ENCODE measurements around the gene NXT1. TPM values are rescaled to one million over a fixed set of nuclear protein-coding genes. Genes with fewer than 3 reads are reported as not detected.

Gene NXT1
- total and polyA plus RNA-seq, 10 of the 15 experiments (the other 5 are each of a cell fraction or from before 2014, with no cell fraction given) = 10.2 to 66.7 (median 44.0) TPM

DNA sequence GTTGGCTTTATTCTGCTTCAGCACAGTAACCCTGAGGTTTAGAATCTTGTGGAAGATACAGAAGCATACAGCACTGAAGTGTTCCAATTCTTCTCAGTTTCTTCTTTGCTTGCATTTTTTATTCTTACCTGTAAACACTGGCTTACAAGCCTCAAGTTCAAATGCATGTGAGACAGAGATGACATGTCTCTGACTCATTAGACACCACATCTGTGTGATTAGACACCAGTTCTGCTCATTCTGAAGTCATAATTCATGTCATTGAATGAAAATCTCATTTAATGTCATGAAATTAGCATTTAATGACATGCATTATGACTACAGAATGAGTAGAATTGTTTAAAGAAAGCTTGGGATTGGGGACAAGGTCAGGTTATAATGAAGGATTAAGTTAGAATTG is 17.2 kb downstream of the NXT1 start (continued):
- no peak for TF ChIP-seq ZNF622 (IDR thresholded peaks at IDR 0.05)

DNA sequence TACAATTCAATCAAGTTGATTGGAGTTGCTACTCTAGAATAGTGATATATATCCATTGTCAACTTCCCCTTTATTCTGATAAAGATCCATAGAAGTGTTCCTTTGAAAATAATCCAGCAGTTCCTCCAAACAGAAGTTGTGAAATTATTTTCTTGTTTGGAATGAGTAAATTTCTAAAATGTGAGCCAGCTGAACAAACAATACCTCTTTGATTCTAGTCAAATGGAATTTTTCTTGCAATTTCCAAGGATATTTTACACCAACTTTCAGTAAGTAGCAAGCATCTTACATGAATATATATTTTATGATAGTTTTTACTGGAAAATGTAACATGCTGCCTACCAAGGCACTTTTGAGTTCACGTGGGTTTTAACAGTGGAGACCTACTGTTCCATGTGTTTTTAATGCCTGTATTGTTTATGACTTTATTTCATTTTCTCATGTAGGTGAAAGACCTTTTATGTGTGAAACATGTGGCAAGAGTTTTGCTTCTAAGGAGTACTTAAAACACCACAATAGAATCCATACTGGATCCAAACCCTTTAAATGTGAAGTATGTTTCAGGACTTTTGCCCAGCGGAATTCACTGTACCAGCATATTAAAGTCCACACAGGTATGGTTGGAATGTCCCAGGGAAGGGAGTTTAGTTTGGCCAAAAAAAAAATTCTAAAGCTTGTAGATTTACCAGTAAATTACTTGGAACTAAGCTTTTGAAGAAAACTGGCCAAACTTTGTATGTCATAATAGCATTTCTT is 17.9 kb downstream of the NXT1 start:
- WGBS (ENCODE audit: insufficient coverage, insufficient replicate concordance, low lambda C conversion rate, missing lambda C conversion rate) = 94% methylated on average over 2 of the region's 2 CpGs

More for the DNA sequence above, 17.9 kb downstream of the NXT1 start:
- no peak for DNase-seq (ENCODE audit: low read depth, low spot score)
- Histone ChIP-seq H3K36me3 (ENCODE audit: control insufficient read depth in 2 of 2, insufficient read depth in 2 of 2, low read length in 1 of 2) (peaks cover 11 to 32% of the 10 kb centered on the region in 2 experiments), H3K4me1 (ENCODE audit: control insufficient read depth, insufficient read depth, low read length) (peaks cover 16% of the 10 kb centered on the region), H3K79me2 (ENCODE audit: control insufficient read depth, insufficient read depth, low read length) (peaks cover 39% of the 10 kb centered on the region), H3K9me3 (replicated peaks; ENCODE audit: control insufficient read depth, insufficient read depth, low read length) (no peaks in the 10 kb centered on the region), H2AFZ (ENCODE audit: control insufficient read depth, low read depth, low read length) (no peak overlapping the region), H4K20me1 (ENCODE audit: control insufficient read depth, insufficient read depth) (no peaks in the 10 kb centered on the region), H3K4me2 (ENCODE audit: control insufficient read depth, insufficient read depth) (no peak overlapping the region), H3K27me3 (replicated peaks in 1 of 2; ENCODE audit: control insufficient read depth in 2 of 2, insufficient read depth in 2 of 2, low read length in 1 of 2) (no peaks in the 10 kb centered on the region), H3K4me3 (no peak overlapping the region), H3K27ac (ENCODE audit: control insufficient read depth, insufficient read depth) (no peak overlapping the region), H3K9ac (ENCODE audit: control insufficient read depth, insufficient read depth, low read length) (no peak overlapping the region)
- in situ Hi-C loops (cut with MboI) (loop anchor here (25.0 kb wide), 2 partner anchors 1694 to 1894 kb away; partner anchors contain the start of gene ACSS1), intact Hi-C loops (cut with micrococcal nuclease; ENCODE audit: unreplicated experiment) (no loop called here)
- FAIRE-seq = no peak
- TF ChIP-seq CEBPB (IDR thresholded peaks at IDR 0.05; ENCODE audit: borderline replicate concordance in 1 of 2, low read depth in 2 of 2, low read length in 2 of 2) = no peak
- TF ChIP-seq, protein P1, sequence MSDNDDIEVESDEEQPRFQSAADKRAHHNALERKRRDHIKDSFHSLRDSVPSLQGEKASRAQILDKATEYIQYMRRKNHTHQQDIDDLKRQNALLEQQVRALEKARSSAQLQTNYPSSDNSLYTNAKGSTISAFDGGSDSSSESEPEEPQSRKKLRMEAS (IDR thresholded peaks at IDR 0.05; ENCODE audit: low read depth, low read length) = no peak
- BruUV-seq (replicated peaks) = no TSS peak
- POLR2A ChIA-PET = interaction anchor here (1.3 kb wide), 1 partner anchor 19 kb away, joined by 3 read pairs; no protein-coding TSS in a partner anchor
- RAD21 ChIA-PET (ENCODE audit: unreplicated experiment) = no interaction called here
- CTCF ChIA-PET = interaction anchor here (1.2 to 1.3 kb wide), 2 partner anchors 19 to 76 kb away, joined by 3 to 6 read pairs; partner anchors contain the start of gene NXT1
- SMC1A ChIA-PET (ENCODE audit: uncharacterized antibody, unreplicated experiment) = interaction anchor here (0.9 to 2.3 kb wide), 6 partner anchors 10 to 51 kb away, joined by 3 to 7 read pairs (median 4); no protein-coding TSS in a partner anchor
- no peak for ATAC-seq

Data from GM12878 (cell line).